HUES64 (cell line): ENCODE results near the gene C16orf74. TPM values are rescaled to one million over a fixed set of nuclear protein-coding genes. Genes with fewer than 3 reads are reported as not detected.

ENCODE experiments used
- H3K27ac ChIP-seq: 2 replicates; pipeline ENCODE4 v1.7.0; 2013; ENCODE audit warnings: low read depth, low read length, inconsistent platforms
- H3K27me3 ChIP-seq: 2 replicates; pipeline ENCODE4 v1.6.1; 2013; ENCODE audit warnings: mild to moderate bottlenecking, low read length; ENCODE audit not compliant: insufficient read depth
- H3K36me3 ChIP-seq: 2 replicates; pipeline ENCODE4 v1.6.1; 2013; ENCODE audit warnings: mild to moderate bottlenecking, low read length; ENCODE audit not compliant: insufficient read depth
- H3K4me1 ChIP-seq: 2 replicates; pipeline ENCODE4 v1.6.1; 2013; ENCODE audit warnings: mild to moderate bottlenecking, low read length, moderate library complexity; ENCODE audit not compliant: insufficient read depth
- H3K4me3 ChIP-seq: 2 replicates; pipeline ENCODE4 v1.5.1; 2013; ENCODE audit warnings: mild to moderate bottlenecking, low read length, moderate library complexity
- H3K9ac ChIP-seq: 2 replicates; pipeline ENCODE4 v1.6.1; 2013; ENCODE audit warnings: mild to moderate bottlenecking, low read depth, low read length
- H3K9me3 ChIP-seq: 2 replicates; pipeline ENCODE4 v1.6.1; 2013; ENCODE audit warnings: low read depth, low read length; ENCODE audit not compliant: insufficient read depth
- WGBS: fragments of 150-250, 120-280 bp; methylation state at CpG from one replicate; pipeline ENCODE4 v1.1.7; 2013; ENCODE audit warnings: missing lambda C conversion rate; 5-methylcytosine and 5-hydroxymethylcytosine counted together
- polyA plus RNA-seq, 2 experiments: library from polyadenylated mRNA; stranded (reverse); fragments of 50-300 nt; gene quantifications; one replicate each; pipeline ENCODE4 v1.2.3, GENCODE V29; 2013

The C16orf74 gene
- 2.8 TPM for polyA plus RNA-seq (2013, experiment 1 of 2)
- polyA plus RNA-seq (2013, experiment 2 of 2): 3.6 TPM

- H3K9ac ChIP-seq: peak within 1 kb of the TSS; percentile 63
- peaks cover 35% of the 10 kb centered on the region for H3K27me3 ChIP-seq
- H3K4me3 ChIP-seq: peak within 1 kb of the TSS; percentile 56
- H3K27ac ChIP-seq: peak within 1 kb of the TSS; percentile 35; the same call in 1 of the 2 replicates
- whole genome bisulfite sequencing: 3% methylated on average over 96 of the region's 96 CpGs
- no peaks in the 10 kb centered on the region for H3K9me3 ChIP-seq
- no peaks in the 10 kb centered on the region for H3K36me3 ChIP-seq
- H3K4me1 ChIP-seq: peaks cover 34% of the 10 kb centered on the region
These were observed at the start of gene C16orf74 for GRCh38 chr16:85750827-85751697. C16orf74 (minus strand) TSS chr16:85751096; CDS start chr16:85735217, 15,879 bp downstream.

GRCh38 chr16:85800321-85800669, 49.4 kb upstream of the C16orf74 start:
- peak overlapping the region; percentile 95 for H3K4me3 ChIP-seq
- H3K27ac ChIP-seq: peak overlapping the region; percentile 91
- 20% methylated on average over 9 of the region's 9 CpGs for WGBS
- H3K9me3 ChIP-seq: no peaks in the 10 kb centered on the region
- H3K27me3 ChIP-seq: no peaks in the 10 kb centered on the region
- peaks cover 63% of the 10 kb centered on the region for H3K36me3 ChIP-seq
- peaks cover 2% of the 10 kb centered on the region; the same call in 1 of the 2 replicates for H3K4me1 ChIP-seq
- peak overlapping the region; percentile 94 for H3K9ac ChIP-seq

GRCh38 chr16:85799497-85800320, 48.8 kb upstream of the C16orf74 start, which contains the start of the genes COX4I1 and EMC8:
COX4I1 (plus strand) TSS chr16:85799695; CDS start chr16:85801206, 1,511 bp downstream.
EMC8 (minus strand) TSS chr16:85799544; CDS start chr16:85799295, 249 bp downstream.
- no peaks in the 10 kb centered on the region for H3K27me3 ChIP-seq
- H3K9ac ChIP-seq: peak within 1 kb of the TSS; percentile 94
- H3K27ac ChIP-seq: peak within 1 kb of the TSS; percentile 91
- no peaks in the 10 kb centered on the region for H3K9me3 ChIP-seq
- peaks cover 63% of the 10 kb centered on the region for H3K36me3 ChIP-seq
- WGBS: under 1% methylated on average over 87 of the region's 87 CpGs
- peaks cover 2% of the 10 kb centered on the region; the same call in 1 of the 2 replicates for H3K4me1 ChIP-seq
- peak within 1 kb of the TSS; percentile 95 for H3K4me3 ChIP-seq

DNA sequence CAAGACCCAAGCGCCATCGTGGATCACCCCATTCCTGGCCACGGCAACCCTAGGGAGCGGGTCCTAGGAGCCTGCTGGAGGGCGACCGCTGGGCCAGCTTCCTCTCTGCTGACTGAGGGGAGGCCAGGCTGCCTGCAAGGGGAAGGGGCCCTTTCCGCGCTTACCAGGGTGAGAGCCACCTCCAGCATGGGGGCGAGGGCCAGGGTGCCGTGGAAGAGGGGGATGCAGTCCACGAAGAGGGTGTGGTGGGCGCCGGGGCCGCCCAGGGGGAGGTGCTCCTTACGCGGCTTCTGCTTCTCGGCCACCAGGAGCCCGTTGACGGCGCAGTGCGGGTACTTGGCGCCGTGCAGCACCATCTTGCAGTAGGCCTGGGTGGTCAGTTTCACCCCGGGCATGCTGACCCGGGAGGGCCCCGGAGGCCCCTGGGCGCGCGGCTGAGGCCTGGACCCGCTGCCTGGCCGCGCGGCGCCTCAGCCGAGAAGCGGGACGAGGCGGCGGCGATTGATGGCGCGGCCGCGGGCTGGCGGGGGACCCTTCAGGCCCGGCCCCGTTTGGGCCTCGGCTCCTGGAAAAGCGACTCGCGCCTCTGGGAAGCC, 48.1 kb upstream of the C16orf74 start:
- H3K27ac ChIP-seq: peak overlapping the region; percentile 91
- peaks cover 65% of the 10 kb centered on the region for H3K36me3 ChIP-seq
- H3K9ac ChIP-seq: peak overlapping the region; percentile 94
- no peaks in the 10 kb centered on the region for H3K9me3 ChIP-seq
- H3K4me3 ChIP-seq: peak overlapping the region; percentile 95
- WGBS: under 1% methylated on average over 51 of the region's 51 CpGs
- H3K27me3 ChIP-seq: no peaks in the 10 kb centered on the region
- peaks cover 2% of the 10 kb centered on the region; the same call in 1 of the 2 replicates for H3K4me1 ChIP-seq

DNA sequence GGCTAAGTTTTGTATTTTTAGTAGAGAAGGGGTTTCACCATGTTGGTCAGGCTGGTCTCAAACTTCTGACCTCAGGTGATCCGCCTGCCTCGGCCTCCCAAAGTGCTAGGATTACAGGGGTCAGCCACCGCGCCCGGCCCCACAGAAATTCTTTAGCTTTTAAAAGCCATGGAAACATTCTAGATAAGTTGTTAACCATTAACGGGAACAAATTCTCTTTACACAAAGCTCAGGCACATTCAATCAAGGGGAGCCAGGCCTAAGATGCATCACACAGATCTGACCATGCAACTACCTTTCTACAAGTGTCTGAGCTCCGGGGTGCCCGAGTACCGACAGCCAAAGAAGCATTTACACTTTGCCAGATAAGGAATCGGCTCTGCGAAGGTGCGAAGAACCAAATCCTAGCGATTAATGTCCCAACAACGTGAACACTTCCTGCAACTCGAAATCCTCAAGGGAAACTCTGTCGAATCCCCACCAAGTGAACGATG, 47.4 kb upstream of the C16orf74 start:
- Histone ChIP-seq H3K27me3 (no peaks in the 10 kb centered on the region), H3K9me3 (no peaks in the 10 kb centered on the region), H3K36me3 (peaks cover 65% of the 10 kb centered on the region), H3K9ac (peak overlapping the region; percentile 94), H3K27ac (peak overlapping the region; percentile 91; the same call in 1 of the 2 replicates), H3K4me3 (peak overlapping the region; percentile 95), H3K4me1 (peaks cover 2% of the 10 kb centered on the region; the same call in 1 of the 2 replicates)
- 29% methylated on average over 17 of the region's 17 CpGs for WGBS

- H3K27me3 ChIP-seq: no peaks in the 10 kb centered on the region
- 93% methylated on average over 7 of the region's 7 CpGs for WGBS
- H3K4me3 ChIP-seq: no peak overlapping the region
- H3K9me3 ChIP-seq: no peaks in the 10 kb centered on the region
- peaks cover 65% of the 10 kb centered on the region for H3K36me3 ChIP-seq
- H3K4me1 ChIP-seq: peaks cover 2% of the 10 kb centered on the region; the same call in 1 of the 2 replicates
- H3K9ac ChIP-seq: no peak overlapping the region
- no peak overlapping the region for H3K27ac ChIP-seq
These were observed 45.7 kb upstream of the C16orf74 start for GRCh38 chr16:85796599-85796998.

DNA sequence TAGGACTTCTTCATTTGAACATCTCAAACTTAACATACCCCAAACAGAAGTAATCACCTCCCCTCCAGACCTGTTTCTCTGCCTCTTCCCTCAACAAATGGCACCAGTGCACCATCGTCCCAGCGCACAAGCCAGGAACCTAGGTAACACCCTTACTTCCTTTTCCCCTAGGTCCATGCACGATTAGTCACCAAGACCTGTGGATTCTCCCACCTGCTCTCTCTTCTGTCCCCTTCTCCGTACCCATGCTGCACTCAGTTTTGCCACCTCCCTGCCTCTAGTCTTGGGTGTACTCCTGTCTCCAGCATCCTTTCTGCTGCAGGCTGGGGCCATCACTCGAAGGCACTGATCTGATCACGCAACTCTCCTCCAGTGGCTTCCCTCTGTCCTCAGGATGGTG, 45.3 kb upstream of the C16orf74 start:
- Histone ChIP-seq H3K36me3 (peaks cover 64% of the 10 kb centered on the region), H3K27me3 (no peaks in the 10 kb centered on the region), H3K9me3 (no peaks in the 10 kb centered on the region), H3K4me1 (peaks cover 2% of the 10 kb centered on the region; the same call in 1 of the 2 replicates), H3K9ac (no peak overlapping the region), H3K27ac (no peak overlapping the region), H3K4me3 (no peak overlapping the region)
- WGBS: 96% methylated on average over 6 of the region's 6 CpGs

DNA sequence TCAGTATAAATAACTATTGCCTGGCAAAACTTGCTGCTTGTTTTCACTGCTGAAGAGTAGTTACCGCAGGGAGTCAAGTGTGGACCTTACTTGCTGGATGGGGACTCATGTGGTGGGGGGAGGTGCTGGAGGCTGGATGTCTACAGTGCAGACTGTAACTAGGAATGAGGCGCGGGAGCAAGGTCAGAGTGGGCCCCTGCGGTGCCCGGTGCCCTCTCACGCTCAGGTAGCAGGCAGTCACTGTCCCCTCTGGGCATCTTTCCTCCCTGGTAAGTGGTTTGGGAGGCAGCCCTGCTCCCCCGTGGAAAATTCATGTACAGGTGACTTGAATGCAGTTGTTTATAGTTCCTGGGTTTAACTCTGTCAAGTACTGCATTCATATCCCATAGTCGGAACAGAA, 43.8 kb upstream of the C16orf74 start:
- Histone ChIP-seq H3K27me3 (no peaks in the 10 kb centered on the region), H3K36me3 (peaks cover 63% of the 10 kb centered on the region), H3K9ac (no peak overlapping the region), H3K4me3 (no peak overlapping the region), H3K4me1 (peaks cover 2% of the 10 kb centered on the region; the same call in 1 of the 2 replicates), H3K27ac (no peak overlapping the region), H3K9me3 (no peaks in the 10 kb centered on the region)
- 94% methylated on average over 8 of the region's 8 CpGs for WGBS

GRCh38 chr16:85793662-85794298, 42.9 kb upstream of the C16orf74 start:
- peaks cover 69% of the 10 kb centered on the region for H3K36me3 ChIP-seq
- 100% methylated on average over 2 of the region's 5 CpGs for WGBS

GRCh38 chr16:85789773-85790172, 38.9 kb upstream of the C16orf74 start:
- Histone ChIP-seq H3K4me3 (no peak overlapping the region), H3K27ac (no peak overlapping the region), H3K9ac (no peak overlapping the region), H3K27me3 (no peaks in the 10 kb centered on the region), H3K9me3 (no peaks in the 10 kb centered on the region), H3K36me3 (peaks cover 79% of the 10 kb centered on the region), H3K4me1 (no peaks in the 10 kb centered on the region)
- 86% methylated on average over 6 of the region's 6 CpGs for WGBS

More at GRCh38 chr16:85793662-85794298, 42.9 kb upstream of the C16orf74 start:
- Histone ChIP-seq H3K27ac (no peak overlapping the region), H3K4me1 (peaks cover 2% of the 10 kb centered on the region; the same call in 1 of the 2 replicates), H3K9ac (no peak overlapping the region), H3K9me3 (no peaks in the 10 kb centered on the region), H3K4me3 (no peak overlapping the region), H3K27me3 (no peaks in the 10 kb centered on the region)
